Measurements from ENCODE around the gene ADARB2. TPM values are rescaled to one million over a fixed set of nuclear protein-coding genes. Genes with fewer than 3 reads are reported as not detected.

ADARB2 gene
- total and polyA plus RNA-seq, 2 experiments from 2014 or later: 2.0 to 5.0 TPM

DNA sequence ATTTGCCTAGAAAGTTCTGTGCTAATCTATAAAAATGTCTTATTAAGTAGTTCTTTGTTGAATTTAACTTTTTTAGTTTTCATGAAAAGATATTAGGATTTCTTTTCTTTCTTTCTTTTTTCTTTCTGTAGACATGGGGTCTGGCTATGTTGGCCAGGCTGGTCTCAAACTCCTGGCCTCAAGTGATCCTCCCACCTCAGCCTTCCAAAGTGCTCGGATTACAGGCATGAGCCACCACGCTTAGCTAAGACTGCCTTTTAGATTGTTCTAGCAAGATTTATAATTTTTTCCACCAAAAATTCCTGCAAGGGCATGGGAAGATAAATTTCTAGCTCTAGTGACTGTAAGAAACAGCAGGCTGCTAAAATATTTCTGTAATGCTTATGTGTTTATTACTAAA, 540.7 kb downstream of the ADARB2 start:
- Histone ChIP-seq H3K79me2 (replicated peaks; ENCODE audit: insufficient read depth) (no peaks in the 10 kb centered on the region), H3K27ac (ENCODE audit: low read depth) (no peak overlapping the region), H3K4me3 (no peak overlapping the region), H3F3A (replicated peaks; ENCODE audit: low read depth) (no peaks in the 10 kb centered on the region), H3K4me2 (no peak overlapping the region), H3K9me2 (ENCODE audit: insufficient read depth) (no peaks in the 10 kb centered on the region), H3K27me3 (ENCODE audit: insufficient read depth) (no peaks in the 10 kb centered on the region), H4K20me1 (replicated peaks; ENCODE audit: insufficient read depth) (no peaks in the 10 kb centered on the region), H3K36me3 (ENCODE audit: insufficient read depth) (no peaks in the 10 kb centered on the region; the same call in 1 of the 2 replicates), H2AFZ (no peak overlapping the region), H3K4me1 (ENCODE audit: insufficient read depth) (peaks cover 13% of the 10 kb centered on the region)
- no peak overlapping the region for H3K4me3 Mint-ChIP-seq
- no peaks in the 10 kb centered on the region for H3K36me3 Mint-ChIP-seq (ENCODE audit: low read depth)
- no peak overlapping the region for H3K27ac Mint-ChIP-seq
- no peaks in the 10 kb centered on the region for H3K9me3 Mint-ChIP-seq
- DNase-seq (ENCODE audit: low spot score): no peak
- TF ChIP-seq ZNF462 (CRISPR knock-in tag; IDR thresholded peaks at IDR 0.05) (no peak), CREB1 (CRISPR knock-in tag; IDR thresholded peaks at IDR 0.05; ENCODE audit: low read depth) (no peak), ZNF114 (CRISPR knock-in tag; IDR thresholded peaks at IDR 0.05) (no peak), EZH2 (IDR thresholded peaks at IDR 0.05; ENCODE audit: low read depth, unreplicated experiment) (no peak), NANOG (IDR thresholded peaks at IDR 0.05; ENCODE audit: borderline replicate concordance) (no peak), EZH2phosphoT487 (IDR thresholded peaks at IDR 0.05; ENCODE audit: unreplicated experiment) (no peak), STAT1 (IDR thresholded peaks at IDR 0.05; ENCODE audit: unreplicated experiment) (no peak), CTCF (conservative IDR thresholded peaks at IDR 0.05; ENCODE audit: low read depth in 2 of 2) (no peak), JUNB (IDR thresholded peaks at IDR 0.05; ENCODE audit: unreplicated experiment) (no peak), REST (IDR thresholded peaks at IDR 0.05; ENCODE audit: unreplicated experiment) (no peak), POLR2AphosphoS5 (IDR thresholded peaks at IDR 0.05; ENCODE audit: low read depth) (no peak), ZNF331 (CRISPR knock-in tag; IDR thresholded peaks at IDR 0.05; ENCODE audit: low read depth) (no peak)
- TF ChIP-seq, protein P1, sequence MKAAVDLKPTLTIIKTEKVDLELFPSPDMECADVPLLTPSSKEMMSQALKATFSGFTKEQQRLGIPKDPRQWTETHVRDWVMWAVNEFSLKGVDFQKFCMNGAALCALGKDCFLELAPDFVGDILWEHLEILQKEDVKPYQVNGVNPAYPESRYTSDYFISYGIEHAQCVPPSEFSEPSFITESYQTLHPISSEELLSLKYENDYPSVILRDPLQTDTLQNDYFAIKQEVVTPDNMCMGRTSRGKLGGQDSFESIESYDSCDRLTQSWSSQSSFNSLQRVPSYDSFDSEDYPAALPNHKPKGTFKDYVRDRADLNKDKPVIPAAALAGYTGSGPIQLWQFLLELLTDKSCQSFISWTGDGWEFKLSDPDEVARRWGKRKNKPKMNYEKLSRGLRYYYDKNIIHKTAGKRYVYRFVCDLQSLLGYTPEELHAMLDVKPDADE (IDR thresholded peaks at IDR 0.05): no peak
- peaks cover 12% of the 10 kb centered on the region for H3K27me3 Mint-ChIP-seq (ENCODE audit: insufficient read depth, low read depth, poor library complexity)
- ATAC-seq: no peak
- peaks cover 45% of the 10 kb centered on the region for H3K4me1 Mint-ChIP-seq
